HT-29 (cell line): Measurements from ENCODE around the gene ITLN1. TPM values are rescaled to one million over a fixed set of nuclear protein-coding genes. Genes with fewer than 3 reads are reported as not detected.
"Not testable (repeated sequence)": the region's sequence is repeated elsewhere in the genome, so short reads cannot be mapped to it uniquely, and the experiment has no call there.

ENCODE experiments used
- DNase-seq: peaks from one replicate; pipeline ENCODE4 v3.0.0-alpha.2; 2015; ENCODE audit warnings: low spot score
- total RNA-seq: library from RNA; depleted of rRNA; stranded (reverse); fragments of >200 nt; shearing (Covaris generic); gene quantifications from 2 replicates; pipeline ENCODE4 v1.2.3, GENCODE V29; 2014; rRNA removed

The ITLN1 gene
- total RNA-seq, result not detected in 2 replicates

- DNase-seq, result no peak
Observed at GRCh38 chr1:160885042-160885441, at the start of gene ITLN1. Gene ITLN1, minus strand, starts transcription at chr1:160885180. Its CDS starts 303 bp downstream, at chr1:160884877.

DNA sequence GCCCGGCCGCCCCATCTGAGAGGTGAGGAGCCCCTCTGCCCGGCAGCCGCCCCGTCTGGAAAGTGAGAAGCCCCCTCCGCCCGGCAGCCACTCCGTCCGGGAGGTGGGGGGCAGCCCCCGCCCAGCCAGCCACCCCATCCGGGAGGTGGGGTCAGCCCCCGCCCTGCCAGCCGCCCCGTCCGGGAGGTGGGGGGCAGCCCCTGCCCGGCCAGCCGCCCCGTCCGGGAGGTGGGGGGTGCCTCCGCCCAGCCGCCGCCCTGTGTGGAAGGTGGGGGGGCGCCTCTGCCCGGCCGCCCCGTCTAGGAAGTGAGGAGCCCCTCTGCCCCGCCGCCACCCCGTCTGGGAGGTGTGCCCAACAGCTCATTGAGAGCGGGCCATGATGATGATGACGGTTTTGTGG, 48.3 kb upstream of the ITLN1 start:
- DNase-seq, result not testable (repeated sequence)

GRCh38 chr1:160925652-160926244, 40.8 kb upstream of the ITLN1 start:
- DNase-seq, result peak; percentile 48

DNA sequence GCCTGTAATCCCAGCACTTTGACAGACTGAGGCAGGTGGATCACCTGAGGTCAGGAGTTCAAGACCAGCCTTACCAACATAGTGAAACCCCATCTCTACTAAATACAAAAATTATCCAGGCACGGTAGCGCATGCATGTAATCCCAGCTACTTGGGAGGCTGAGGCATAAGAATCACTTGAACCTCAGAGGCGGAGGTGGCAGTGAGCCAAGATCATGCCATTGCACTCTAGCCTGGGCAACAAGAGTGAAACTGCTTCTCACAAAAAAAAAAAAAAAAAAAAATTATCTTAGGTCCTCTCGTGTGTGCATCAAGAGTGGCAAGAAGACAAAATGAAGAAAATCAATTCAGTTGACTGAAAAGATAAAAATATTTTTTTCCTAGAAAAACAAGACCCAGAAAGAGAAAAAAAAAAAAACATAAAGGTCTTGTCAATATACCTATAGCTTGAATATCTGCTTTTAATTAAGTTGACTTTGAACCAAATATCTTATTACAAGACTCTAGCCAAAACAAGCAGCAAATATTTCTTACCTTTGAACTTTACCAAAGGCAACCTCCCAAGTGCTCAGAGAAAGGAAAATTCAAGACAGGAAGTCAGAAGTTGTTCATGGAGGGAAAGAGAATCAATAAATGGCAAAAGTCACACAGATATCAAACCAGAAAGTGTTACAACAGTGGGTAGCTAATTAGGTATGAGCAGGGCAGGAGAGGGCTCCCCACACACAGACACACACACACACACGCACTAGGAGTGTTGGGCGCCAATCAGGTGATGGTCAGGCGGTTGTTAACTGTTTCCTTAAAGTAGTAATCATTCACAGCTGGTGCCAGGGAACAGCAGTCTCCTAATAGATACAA, 40.0 kb upstream of the ITLN1 start:
- DNase-seq, result no peak

DNA sequence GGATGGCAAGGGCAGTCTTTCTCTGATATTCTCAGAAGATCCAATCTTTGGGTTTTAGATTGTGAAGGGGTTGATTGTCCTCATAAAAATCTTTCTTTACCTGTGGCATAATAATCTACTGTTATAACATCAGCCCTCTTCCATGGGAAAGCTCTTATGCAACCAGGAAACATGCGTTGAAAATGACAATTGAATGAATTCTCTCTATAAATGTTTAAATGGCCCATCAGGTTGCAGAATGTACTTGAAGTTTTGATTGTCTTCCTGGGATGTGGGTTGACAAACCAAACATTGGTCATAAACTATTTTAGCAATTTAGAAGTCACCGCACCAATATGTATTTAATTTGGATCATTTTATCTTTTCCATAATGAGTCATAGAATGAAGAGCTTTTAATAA, 31.7 kb upstream of the ITLN1 start:
- no peak for DNase-seq

GRCh38 chr1:160913229-160913628, 28.2 kb upstream of the ITLN1 start:
- not testable (repeated sequence) for DNase-seq

DNA sequence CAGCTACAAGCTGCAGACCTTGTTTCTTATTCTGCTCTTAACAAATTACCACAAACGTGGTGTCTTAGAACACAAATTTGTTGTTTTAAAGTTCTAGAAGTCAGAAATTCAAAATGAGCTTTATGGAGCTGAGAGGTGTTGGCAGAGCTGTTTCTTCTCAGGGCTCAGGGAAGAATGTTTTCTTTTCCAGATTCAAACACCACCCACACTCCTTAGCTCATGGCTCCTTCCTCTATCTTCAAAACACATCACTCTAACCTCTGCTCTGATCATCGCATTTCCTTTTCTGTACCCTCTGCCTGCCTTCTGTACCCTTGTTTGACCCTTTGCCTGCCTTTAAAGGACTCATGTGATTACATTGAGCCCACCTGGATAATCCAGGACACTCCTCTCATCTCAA, 26.9 kb upstream of the ITLN1 start:
- no peak for DNase-seq

- no peak for DNase-seq
Observed at GRCh38 chr1:160911441-160911840, 26.5 kb upstream of the ITLN1 start.

DNA sequence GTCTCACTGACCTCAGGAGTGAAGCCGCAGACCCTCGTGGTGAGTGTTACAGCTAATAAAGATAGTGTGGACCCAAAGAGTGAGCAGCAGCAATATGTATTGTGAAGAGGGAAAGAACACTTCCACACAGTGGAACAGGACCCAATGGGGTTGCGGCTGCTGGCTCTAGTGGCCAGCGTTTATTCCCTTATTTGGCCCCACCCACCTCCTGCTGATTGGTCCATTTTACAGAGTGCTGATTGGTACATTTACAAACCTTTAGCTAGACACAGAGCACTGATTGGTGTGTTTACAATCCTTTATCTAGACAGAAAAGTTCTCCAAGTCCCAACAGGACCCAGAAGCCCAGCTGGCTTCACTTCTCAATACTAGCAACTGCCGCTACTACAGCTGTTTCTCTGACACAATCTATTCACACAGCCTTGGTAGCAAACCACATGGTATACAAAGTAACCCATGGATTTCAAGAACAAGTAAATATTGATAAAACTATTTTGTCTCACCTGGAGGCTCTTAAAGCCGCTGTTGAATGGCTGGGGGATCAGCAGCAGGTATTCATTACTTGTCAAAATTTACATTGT, 25.3 kb upstream of the ITLN1 start:
- no peak for DNase-seq

DNA sequence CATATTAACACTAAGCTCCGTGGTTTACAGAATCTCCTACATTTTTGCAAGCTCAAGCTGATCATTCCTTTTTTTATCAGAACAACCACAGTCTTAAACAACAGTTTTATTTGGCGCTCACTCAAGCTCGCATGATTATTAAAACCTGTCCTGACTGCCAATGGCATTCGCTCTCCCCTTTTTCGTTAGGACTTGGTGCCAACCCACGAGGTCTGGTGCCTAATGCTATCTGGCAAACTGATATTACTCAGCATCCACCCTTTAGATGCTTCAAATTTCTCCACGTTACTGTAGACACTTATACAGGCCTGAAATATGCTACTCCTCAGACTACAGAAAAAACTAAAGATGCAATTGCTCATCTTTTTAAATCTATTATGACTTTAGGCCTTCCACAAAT, 23.0 kb upstream of the ITLN1 start:
- no peak for DNase-seq

- DNase-seq, result no peak
Observed at GRCh38 chr1:160905617-160905989, 20.6 kb upstream of the ITLN1 start.

- DNase-seq, result no peak
Observed at GRCh38 chr1:160904783-160905616, 20.0 kb upstream of the ITLN1 start.

DNA sequence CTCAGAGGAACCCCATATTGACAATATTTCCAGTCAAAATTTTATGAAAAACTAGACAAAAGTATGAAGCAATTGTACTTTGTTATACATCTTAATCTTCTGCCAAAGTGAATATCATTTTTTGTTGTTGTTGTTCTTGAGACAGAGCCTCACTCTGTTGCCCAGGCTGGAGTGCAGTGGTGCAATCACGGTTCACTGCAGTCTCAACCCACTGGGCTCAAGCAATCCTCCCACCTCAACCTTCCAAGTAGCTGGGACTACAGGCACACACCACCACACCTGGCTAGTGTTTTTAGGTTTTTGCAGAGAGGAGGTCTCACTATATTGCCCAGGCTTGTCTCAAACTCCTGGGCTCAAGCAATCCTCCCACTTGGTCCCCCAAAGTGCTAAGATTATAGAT, 17.3 kb upstream of the ITLN1 start:
- DNase-seq, result not testable (repeated sequence)

DNA sequence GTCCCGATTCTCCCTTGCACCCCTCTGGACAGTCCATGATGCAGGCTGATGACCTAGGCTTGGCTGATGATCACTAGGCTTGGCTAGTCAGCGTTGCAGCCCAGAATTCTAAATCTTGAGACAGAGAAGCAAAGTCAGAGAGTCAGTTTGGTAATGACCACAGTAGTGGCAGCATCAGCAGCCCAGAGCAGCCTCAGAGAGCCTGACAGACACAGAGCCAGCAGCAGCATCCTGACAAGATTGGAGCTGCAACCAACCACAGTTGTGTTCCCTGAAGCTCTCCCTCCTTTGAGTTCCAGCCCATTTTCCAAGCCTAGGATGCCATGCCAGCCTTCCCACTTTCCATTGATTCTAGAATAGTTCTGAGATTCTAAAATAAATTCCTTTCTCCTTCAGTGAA, 16.8 kb upstream of the ITLN1 start:
- DNase-seq, result no peak

DNA sequence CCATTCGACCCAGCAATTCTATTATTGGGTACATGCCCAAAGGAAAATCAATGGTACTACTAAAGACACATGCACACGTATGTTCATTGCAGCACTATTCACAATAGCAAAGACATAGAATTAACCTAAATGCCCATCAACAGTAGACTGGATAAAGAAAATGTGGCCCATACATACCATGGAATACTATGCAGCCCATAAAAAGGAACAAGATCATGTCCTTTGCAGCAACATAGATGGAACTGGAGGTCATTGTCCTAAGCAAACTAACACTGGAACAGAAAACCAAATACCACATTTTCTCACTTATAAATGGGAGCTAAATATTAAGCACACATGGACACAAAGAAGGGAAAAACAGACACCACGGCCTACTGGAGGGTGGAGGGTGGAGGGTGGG, 15.7 kb upstream of the ITLN1 start:
- DNase-seq, result not testable (repeated sequence)

DNA sequence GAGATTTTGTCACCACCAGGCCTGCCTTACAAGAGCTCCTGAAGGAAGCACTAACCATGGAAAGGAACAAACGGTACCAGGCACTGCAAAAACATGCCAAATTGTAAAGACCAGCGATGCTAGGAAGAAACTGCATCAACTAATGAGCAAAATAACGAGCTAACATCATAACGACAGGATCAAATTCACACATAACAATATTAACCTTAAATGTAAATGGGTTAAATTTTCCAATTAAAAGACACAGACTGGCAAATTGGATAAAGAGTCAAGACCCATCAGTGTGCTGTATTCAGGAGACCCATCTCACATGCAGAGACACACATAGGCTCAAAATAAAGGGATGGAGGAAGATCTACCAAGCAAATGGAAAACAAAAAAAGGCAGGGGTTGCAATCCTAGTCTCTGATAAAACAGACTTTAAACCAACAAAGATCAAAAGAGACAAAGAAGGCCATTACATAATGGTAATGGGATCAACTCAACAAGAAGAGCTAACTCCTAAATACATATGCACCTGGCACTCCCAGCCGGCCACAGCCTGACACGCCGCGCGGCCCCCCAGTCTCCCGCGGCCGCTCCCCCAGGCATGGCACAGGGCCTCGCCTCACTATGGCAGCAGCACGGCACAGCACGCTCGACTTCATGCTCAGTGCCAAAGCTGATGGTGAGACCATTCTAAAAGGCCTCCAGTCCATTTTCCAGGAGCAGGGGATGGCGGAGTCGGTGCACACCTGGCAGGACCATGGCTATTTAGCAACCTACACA, 9.6 kb upstream of the ITLN1 start:
- DNase-seq, result not testable (repeated sequence)

DNA sequence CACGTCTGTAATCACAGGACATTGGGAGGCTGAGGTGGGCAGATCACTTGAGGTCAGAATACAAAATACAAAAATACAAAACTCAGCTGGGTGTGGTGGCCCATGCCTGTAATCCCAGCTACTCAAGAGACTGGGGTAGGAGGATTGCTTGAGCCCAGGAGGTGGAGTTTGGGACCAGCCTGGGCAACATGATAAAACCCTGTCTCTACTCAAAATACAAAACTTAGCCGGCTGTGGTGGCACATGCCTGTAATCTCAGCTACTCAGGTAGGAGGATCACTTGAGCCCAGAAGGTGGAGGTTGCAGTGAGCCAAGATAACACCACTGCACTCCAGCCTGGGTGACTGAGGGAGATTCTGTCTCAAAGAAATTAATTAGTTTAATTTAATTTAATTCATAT, 6.5 kb upstream of the ITLN1 start:
- no peak for DNase-seq

DNA sequence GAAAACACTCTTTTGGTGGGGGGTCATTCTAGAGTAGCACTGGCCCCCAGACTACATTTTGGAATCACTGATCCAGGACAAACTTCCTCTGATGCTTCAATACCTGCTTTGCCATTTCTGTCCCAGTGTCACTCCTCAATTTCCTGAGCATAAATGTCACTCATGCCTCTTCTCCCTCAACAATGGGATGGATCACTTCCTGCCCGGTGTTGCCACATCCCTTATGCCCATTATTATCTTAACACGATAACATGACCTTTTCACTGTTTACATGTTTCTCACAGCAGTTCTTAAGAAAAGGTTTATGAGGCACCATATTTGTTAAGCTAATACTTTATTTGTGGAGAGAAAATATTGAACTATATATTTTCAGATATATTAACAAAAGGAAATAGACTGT, 3.9 kb upstream of the ITLN1 start:
- no peak for DNase-seq

GRCh38 chr1:160887071-160887470, 2.1 kb upstream of the ITLN1 start:
- no peak for DNase-seq

DNA sequence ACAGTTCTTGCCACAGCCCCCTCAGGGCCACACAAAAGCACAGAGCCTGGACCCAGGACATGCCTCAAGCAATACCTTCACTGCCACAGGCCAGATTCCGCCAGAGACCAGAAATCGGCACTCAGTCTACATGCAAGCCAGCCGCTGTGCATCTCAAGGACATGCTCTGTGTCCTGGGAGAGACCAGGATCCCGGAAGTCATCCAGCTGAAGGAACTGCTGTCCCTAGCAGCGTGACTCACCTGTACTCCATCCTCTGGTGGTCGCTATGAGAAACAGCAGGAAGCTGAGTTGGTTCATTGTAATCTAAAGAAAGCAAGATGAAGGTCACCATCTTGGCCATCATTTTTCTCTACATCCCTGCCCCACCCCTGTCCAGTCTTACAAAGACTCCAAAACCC, 401 bp downstream of the ITLN1 start:
- peak; percentile 39 for DNase-seq
